HG03439 (cell line): ENCODE results near the gene BCAS1.
A peak's percentile ranks its signal among the peaks of the same experiment; 100 is the strongest.

Experiments
- ATAC-seq: cut with Tn5 transposase; IDR thresholded peaks from one replicate; pipeline ENCODE4 v1.9.1; 2021; ENCODE audit warnings: mild to moderate bottlenecking, moderate library complexity; ENCODE audit not compliant: unreplicated experiment

Gene BCAS1

GRCh38 chr20:54082100-54082499 lies 11.7 kb upstream of the BCAS1 start:
- ATAC-seq = no peak

- no peak for ATAC-seq
Observed at GRCh38 chr20:54079652-54080051, 9.3 kb upstream of the BCAS1 start.

GRCh38 chr20:54078296-54078984 lies 8.0 kb upstream of the BCAS1 start:
- ATAC-seq = peak; percentile 41

- ATAC-seq = no peak
Observed at GRCh38 chr20:54076259-54076658, 5.9 kb upstream of the BCAS1 start.

- ATAC-seq = no peak
Observed at GRCh38 chr20:54075322-54075721, 4.9 kb upstream of the BCAS1 start.

GRCh38 chr20:54074511-54074910 lies 4.1 kb upstream of the BCAS1 start:
- no peak for ATAC-seq

GRCh38 chr20:54073288-54073687 lies 2.9 kb upstream of the BCAS1 start:
- ATAC-seq = no peak

- no peak for ATAC-seq
Observed at GRCh38 chr20:54069501-54069971, 858 bp downstream of the BCAS1 start.

- ATAC-seq = no peak
Observed at GRCh38 chr20:54068966-54069365, 1.4 kb downstream of the BCAS1 start.

GRCh38 chr20:54068495-54068894 lies 1.9 kb downstream of the BCAS1 start:
- no peak for ATAC-seq

- peak; percentile 38 for ATAC-seq
Observed at GRCh38 chr20:54067606-54068174, 2.7 kb downstream of the BCAS1 start.

- ATAC-seq = no peak
Observed at GRCh38 chr20:54065601-54066038, 4.8 kb downstream of the BCAS1 start.

- no peak for ATAC-seq
Observed at GRCh38 chr20:54064939-54065338, 5.5 kb downstream of the BCAS1 start.

GRCh38 chr20:54063992-54064676 lies 6.3 kb downstream of the BCAS1 start:
- peak; percentile 38 for ATAC-seq

- no peak for ATAC-seq
Observed at GRCh38 chr20:54063580-54063979, 6.8 kb downstream of the BCAS1 start.

- peak; percentile 48 for ATAC-seq
Observed at GRCh38 chr20:54062812-54063280, 7.5 kb downstream of the BCAS1 start.

- no peak for ATAC-seq
Observed at GRCh38 chr20:54061101-54061881, 9.1 kb downstream of the BCAS1 start.

- no peak for ATAC-seq
Observed at GRCh38 chr20:54059691-54060364, 10.6 kb downstream of the BCAS1 start.

GRCh38 chr20:54058420-54059139 lies 11.8 kb downstream of the BCAS1 start:
- no peak for ATAC-seq
